Measurements from ENCODE around the gene SIGLECL1. TPM values are rescaled to one million over a fixed set of nuclear protein-coding genes. Genes with fewer than 3 reads are reported as not detected.

Gene SIGLECL1
- total RNA-seq, 4 donors from 2014 or later: 0.55 TPM; not detected in 3

- H3K36me3 ChIP-seq: no peaks in the 10 kb centered on the region
- H3K4me3 ChIP-seq: no peak overlapping the region
- intact Hi-C loops (cut with DNase I; ENCODE audit: low total_unique reads): no loop called here
- no peaks in the 10 kb centered on the region for H3K4me1 ChIP-seq
- no peak for DNase-seq
- TF ChIP-seq CTCF (IDR thresholded peaks at IDR 0.05) (no peak), POLR2A (IDR thresholded peaks at IDR 0.05) (no peak)
- H3K27me3 ChIP-seq: no peaks in the 10 kb centered on the region
- H3K9me3 ChIP-seq: no peaks in the 10 kb centered on the region
- H3K27ac ChIP-seq: no peak overlapping the region
Measured at GRCh38 chr19:51253088-51253806, 2.4 kb downstream of the SIGLECL1 start.

GRCh38 chr19:51256155-51256625 lies 5.3 kb downstream of the SIGLECL1 start:
- Histone ChIP-seq H3K9me3 (no peaks in the 10 kb centered on the region), H3K27ac (no peak overlapping the region), H3K27me3 (no peaks in the 10 kb centered on the region), H3K36me3 (no peaks in the 10 kb centered on the region), H3K4me3 (no peak overlapping the region), H3K4me1 (no peaks in the 10 kb centered on the region)
- DNase-seq: no peak
- intact Hi-C loops (cut with DNase I; ENCODE audit: low total_unique reads): no loop called here
- TF ChIP-seq CTCF (IDR thresholded peaks at IDR 0.05) (no peak), POLR2A (IDR thresholded peaks at IDR 0.05) (no peak)

GRCh38 chr19:51257471-51257870 lies 6.6 kb downstream of the SIGLECL1 start:
- Histone ChIP-seq H3K27me3 (no peaks in the 10 kb centered on the region), H3K9me3 (no peaks in the 10 kb centered on the region), H3K36me3 (no peaks in the 10 kb centered on the region), H3K27ac (no peak overlapping the region), H3K4me3 (no peak overlapping the region), H3K4me1 (no peaks in the 10 kb centered on the region)
- DNase-seq: no peak
- intact Hi-C loops (cut with DNase I; ENCODE audit: low total_unique reads): no loop called here
- TF ChIP-seq CTCF (IDR thresholded peaks at IDR 0.05): no peak
- TF ChIP-seq POLR2A (IDR thresholded peaks at IDR 0.05): no peak

GRCh38 chr19:51258165-51259160 lies 7.6 kb downstream of the SIGLECL1 start:
- Histone ChIP-seq H3K4me3 (no peak overlapping the region), H3K4me1 (no peaks in the 10 kb centered on the region), H3K36me3 (no peaks in the 10 kb centered on the region), H3K9me3 (no peaks in the 10 kb centered on the region), H3K27me3 (peaks cover 0 to 3% of the 10 kb centered on the region in 2 donors), H3K27ac (no peak overlapping the region)
- intact Hi-C loops (cut with DNase I; ENCODE audit: low total_unique reads): no loop called here
- TF ChIP-seq POLR2A (IDR thresholded peaks at IDR 0.05) (no peak), CTCF (IDR thresholded peaks at IDR 0.05) (no peak)
- no peak for DNase-seq

Measured in uterus (tissue), 4 donors.